PC-9 (cell line): ENCODE data around the gene ATP8B1. TPM values are rescaled to one million over a fixed set of nuclear protein-coding genes. Genes with fewer than 3 reads are reported as not detected.

Experiments used
- BruUV-seq: library from RNA; stranded (reverse); fragments of 400-500 nt; replicated peaks from 2 replicates; lab custom pipeline; 2021; lab: Mats Ljungman, UMichigan
- CTCF ChIA-PET: fragments of 300-600 bp; sonication (Branson Sonifier 250); formaldehyde crosslinking; loops from one replicate; lab custom pipeline; 2022; ENCODE audit warnings: antibody characterized with exemption; lab: Charles Lee
- POLR2A ChIA-PET: fragments of 300-600 bp; sonication (Branson Sonifier 250); formaldehyde crosslinking; loops from one replicate; lab custom pipeline; 2022; ENCODE audit warnings: antibody characterized with exemption; ENCODE audit not compliant: unreplicated experiment; lab: Charles Lee
- DNase-seq, 2 experiments: peaks; one replicate each; pipeline versions ENCODE4 v3.0.0 to v3.0.0-alpha.2; 2015 to 2022; ENCODE audit warnings: mixed read lengths in 1 of 2
- H2AFZ ChIP-seq: fragments of 200-600 bp; sonication (generic); 2 replicates; pipeline ENCODE4 v1.8.1; 2017; ENCODE audit warnings: antibody characterized with exemption
- H3F3A ChIP-seq: fragments of 200-600 bp; sonication (generic); 2 replicates; pipeline ENCODE4 v1.8.1; 2017; ENCODE audit warnings: antibody characterized with exemption, mild to moderate bottlenecking, low read depth; ENCODE audit not compliant: insufficient read depth
- H3K27ac ChIP-seq: fragments of 200-600 bp; sonication (generic); 2 replicates; pipeline ENCODE4 v1.6.1; 2016; ENCODE audit warnings: mixed run types
- H3K27me3 ChIP-seq: fragments of 200-600 bp; sonication (generic); 2 replicates; pipeline ENCODE4 v1.6.1; 2016; ENCODE audit warnings: low read depth, mixed run types; ENCODE audit not compliant: insufficient read depth
- H3K36me3 ChIP-seq: fragments of 200-600 bp; sonication (generic); 2 replicates; pipeline ENCODE4 v1.6.1; 2016; ENCODE audit warnings: low read depth, mixed run types
- H3K4me1 ChIP-seq: fragments of 200-600 bp; sonication (generic); replicated peaks from 2 replicates; pipeline ENCODE4 v1.6.1; 2016; ENCODE audit warnings: mixed run types; ENCODE audit not compliant: insufficient read depth
- H3K4me2 ChIP-seq: fragments of 200-600 bp; sonication (generic); 2 replicates; pipeline ENCODE4 v1.6.1; 2017; ENCODE audit warnings: mixed run types
- H3K4me3 ChIP-seq: fragments of 200-600 bp; sonication (generic); 2 replicates; pipeline ENCODE4 v1.6.1; 2016; ENCODE audit warnings: mixed run types
- H3K79me2 ChIP-seq: fragments of 200-600 bp; sonication (generic); 2 replicates; pipeline ENCODE4 v1.6.1; 2017; ENCODE audit warnings: low read depth, mixed run types
- H3K9me2 ChIP-seq: fragments of 200-600 bp; sonication (generic); 2 replicates; pipeline ENCODE4 v1.8.1; 2017; ENCODE audit warnings: mild to moderate bottlenecking; ENCODE audit not compliant: insufficient read depth
- H3K9me3 ChIP-seq: fragments of 200-600 bp; sonication (generic); 2 replicates; pipeline ENCODE4 v1.8.1; 2016; ENCODE audit warnings: low read depth; ENCODE audit not compliant: insufficient read depth
- H4K20me1 ChIP-seq: fragments of 200-600 bp; sonication (generic); 2 replicates; pipeline ENCODE4 v1.8.1; 2017; ENCODE audit not compliant: insufficient read depth
- CTCF ChIP-seq: fragments of 200-600 bp; sonication (generic); conservative IDR thresholded peaks from 2 replicates; pipeline ENCODE4 v1.6.1; 2017; ENCODE audit warnings: mixed run types, antibody characterized with exemption, mild to moderate bottlenecking, moderate library complexity
- EZH2 ChIP-seq: fragments of 200-600 bp; sonication (generic); IDR thresholded peaks from 2 replicates; pipeline ENCODE4 v1.8.0; 2017; ENCODE audit warnings: antibody characterized with exemption, low read depth
- intact Hi-C: fragments of 100-400 bp; cut with micrococcal nuclease; formaldehyde crosslinking; loops from one replicate; pipeline ENCODE4 v1.10.0; 2022; ENCODE audit not compliant: unreplicated experiment
- total RNA-seq: library from RNA; stranded (reverse); gene quantifications from 2 replicates; pipeline ENCODE4 v1.2.3, GENCODE V29; 2021

Gene ATP8B1
- total RNA-seq, 1 experiment from 2014 or later = 23.4 TPM

GRCh38 chr18:57631697-57632096 lies 171.4 kb downstream of the ATP8B1 start:
- POLR2A ChIA-PET = interaction anchor here (0.5 to 0.6 kb wide), 2 partner anchors 12 to 209 kb away, joined by 3 read pairs; no protein-coding TSS in a partner anchor

GRCh38 chr18:57630754-57631595 lies 172.1 kb downstream of the ATP8B1 start:
- H3K4me1 ChIP-seq = peaks cover 10% of the 10 kb centered on the region
- no peak for TF ChIP-seq CTCF
- intact Hi-C loops = loop anchor here (1.0 to 10.0 kb wide), 3 partner anchors 172 to 494 kb away; partner anchors contain the start of gene ATP8B1
- H3F3A ChIP-seq = peaks cover 21% of the 10 kb centered on the region
- H2AFZ ChIP-seq = peak overlapping the region; percentile 99
- H3K9me3 ChIP-seq = no peaks in the 10 kb centered on the region
- DNase-seq = no peak
- H3K79me2 ChIP-seq = no peaks in the 10 kb centered on the region
- peak overlapping the region; percentile 60; the same call in 1 of the 2 replicates for H3K4me3 ChIP-seq
- no peaks in the 10 kb centered on the region for H4K20me1 ChIP-seq
- H3K27me3 ChIP-seq = no peaks in the 10 kb centered on the region
- no peaks in the 10 kb centered on the region for H3K36me3 ChIP-seq
- peak overlapping the region; percentile 82 for H3K4me2 ChIP-seq
- no peaks in the 10 kb centered on the region for H3K9me2 ChIP-seq
- no TSS peak for BruUV-seq
- POLR2A ChIA-PET = interaction anchor here (0.5 to 0.6 kb wide), 3 partner anchors 11 to 253 kb away, joined by 3 read pairs; no protein-coding TSS in a partner anchor
- CTCF ChIA-PET = interaction anchor here (0.6 kb wide), 1 partner anchor 382 kb away, joined by 3 read pairs; no protein-coding TSS in a partner anchor
- H3K27ac ChIP-seq = peak overlapping the region; percentile 57

More at GRCh38 chr18:57631697-57632096, 171.4 kb downstream of the ATP8B1 start:
- Histone ChIP-seq H3K4me3 (no peak overlapping the region), H3K27me3 (no peaks in the 10 kb centered on the region), H3K9me3 (no peaks in the 10 kb centered on the region), H3K79me2 (no peaks in the 10 kb centered on the region), H3K4me2 (0 out of 2 replicates have a peak overlapping the region, but pooled peaks have one; percentile 82), H3K9me2 (no peaks in the 10 kb centered on the region), H3F3A (peaks cover 21% of the 10 kb centered on the region), H2AFZ (no peak overlapping the region), H3K4me1 (peaks cover 10% of the 10 kb centered on the region), H3K36me3 (no peaks in the 10 kb centered on the region), H4K20me1 (no peaks in the 10 kb centered on the region), H3K27ac (no peak overlapping the region)
- DNase-seq = no peak
- BruUV-seq = no TSS peak
- intact Hi-C loops = loop anchor here (2.0 to 10.0 kb wide), 2 partner anchors 171 to 493 kb away; partner anchors contain the start of gene ATP8B1
- TF ChIP-seq EZH2 (no peak), CTCF (no peak)
- CTCF ChIA-PET = no interaction called here

- Histone ChIP-seq H3K9me2 (no peaks in the 10 kb centered on the region), H3K36me3 (no peaks in the 10 kb centered on the region), H2AFZ (peak overlapping the region; percentile 99), H3K79me2 (no peaks in the 10 kb centered on the region), H4K20me1 (no peaks in the 10 kb centered on the region), H3F3A (peaks cover 17% of the 10 kb centered on the region), H3K9me3 (no peaks in the 10 kb centered on the region), H3K4me3 (peak overlapping the region; percentile 60), H3K27ac (peak overlapping the region; percentile 57), H3K4me2 (peak overlapping the region; percentile 82), H3K27me3 (no peaks in the 10 kb centered on the region), H3K4me1 (peaks cover 10% of the 10 kb centered on the region)
- ChIA-PET POLR2A (interaction anchor here (0.5 to 0.6 kb wide), 2 partner anchors 79 to 254 kb away, joined by 3 to 7 read pairs; no protein-coding TSS in a partner anchor), CTCF (no interaction called here)
- intact Hi-C loops = loop anchor here (1.0 to 10.0 kb wide), 3 partner anchors 173 to 495 kb away; partner anchors contain the start of gene ATP8B1
- TSS peak; percentile 81 for BruUV-seq
- TF ChIP-seq CTCF (peak; percentile 70; the same call in 1 of the 2 replicates), EZH2 (no peak)
- peak; percentile 82 to 88 for DNase-seq
Measured at GRCh38 chr18:57630002-57630753, 172.9 kb downstream of the ATP8B1 start.
